ENCODE data around the gene RAPGEF2. TPM values are rescaled to one million over a fixed set of nuclear protein-coding genes. Genes with fewer than 3 reads are reported as not detected.

Gene RAPGEF2
- total and polyA plus RNA-seq, 2 experiments from 2014 or later, result 8.4 to 79.3 TPM

DNA sequence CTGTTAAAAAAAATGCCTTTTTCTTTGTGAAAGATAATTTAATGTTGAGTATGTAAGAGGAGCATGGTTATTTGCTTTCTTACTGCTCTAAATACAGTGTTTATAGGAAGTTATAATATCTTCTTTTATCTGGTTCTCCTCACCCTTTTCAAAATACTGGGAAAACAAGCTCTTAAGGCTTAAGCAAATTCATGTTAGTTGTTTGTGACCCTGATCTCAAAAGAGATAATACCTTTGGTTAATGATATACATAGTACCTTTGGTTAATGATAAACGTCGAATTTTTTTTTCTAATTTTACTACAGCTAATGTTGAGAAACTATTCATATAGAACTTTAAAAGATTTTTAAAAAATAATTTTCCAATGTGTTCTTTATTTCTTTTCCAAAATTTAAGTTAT, 180.1 kb downstream of the RAPGEF2 start:
- Histone ChIP-seq H3K36me3 (replicated peaks; ENCODE audit: insufficient read depth, low read depth) (no peaks in the 10 kb centered on the region), H3K4me3 (no peak overlapping the region), H3K9me3 (ENCODE audit: low read depth) (no peaks in the 10 kb centered on the region), H3K4me2 (peak overlapping the region; percentile 48), H2AFZ (no peak overlapping the region), H3K27ac (peak overlapping the region; percentile 46), H3K79me2 (peaks cover 26% of the 10 kb centered on the region), H3K4me1 (ENCODE audit: insufficient read depth) (peaks cover 29% of the 10 kb centered on the region), H3K27me3 (no peaks in the 10 kb centered on the region), H4K20me1 (ENCODE audit: insufficient read depth, poor library complexity, severe bottlenecking) (no peaks in the 10 kb centered on the region), H3K9me2 (replicated peaks; ENCODE audit: insufficient read depth) (no peaks in the 10 kb centered on the region)
- DNase-seq (ENCODE audit: low spot score), result no peak
- WGBS (ENCODE audit: low lambda C conversion rate, missing lambda C conversion rate), result 35% methylated on average over 2 of the region's 2 CpGs
- TF ChIP-seq, protein P1, sequence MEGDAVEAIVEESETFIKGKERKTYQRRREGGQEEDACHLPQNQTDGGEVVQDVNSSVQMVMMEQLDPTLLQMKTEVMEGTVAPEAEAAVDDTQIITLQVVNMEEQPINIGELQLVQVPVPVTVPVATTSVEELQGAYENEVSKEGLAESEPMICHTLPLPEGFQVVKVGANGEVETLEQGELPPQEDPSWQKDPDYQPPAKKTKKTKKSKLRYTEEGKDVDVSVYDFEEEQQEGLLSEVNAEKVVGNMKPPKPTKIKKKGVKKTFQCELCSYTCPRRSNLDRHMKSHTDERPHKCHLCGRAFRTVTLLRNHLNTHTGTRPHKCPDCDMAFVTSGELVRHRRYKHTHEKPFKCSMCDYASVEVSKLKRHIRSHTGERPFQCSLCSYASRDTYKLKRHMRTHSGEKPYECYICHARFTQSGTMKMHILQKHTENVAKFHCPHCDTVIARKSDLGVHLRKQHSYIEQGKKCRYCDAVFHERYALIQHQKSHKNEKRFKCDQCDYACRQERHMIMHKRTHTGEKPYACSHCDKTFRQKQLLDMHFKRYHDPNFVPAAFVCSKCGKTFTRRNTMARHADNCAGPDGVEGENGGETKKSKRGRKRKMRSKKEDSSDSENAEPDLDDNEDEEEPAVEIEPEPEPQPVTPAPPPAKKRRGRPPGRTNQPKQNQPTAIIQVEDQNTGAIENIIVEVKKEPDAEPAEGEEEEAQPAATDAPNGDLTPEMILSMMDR (IDR thresholded peaks at IDR 0.05; ENCODE audit: poor library complexity), result no peak
- TF ChIP-seq EZH2phosphoT487 (IDR thresholded peaks at IDR 0.05; ENCODE audit: low read depth, severe bottlenecking, unreplicated experiment) (no peak), EZH2 (IDR thresholded peaks at IDR 0.05; ENCODE audit: borderline replicate concordance) (no peak)

DNA sequence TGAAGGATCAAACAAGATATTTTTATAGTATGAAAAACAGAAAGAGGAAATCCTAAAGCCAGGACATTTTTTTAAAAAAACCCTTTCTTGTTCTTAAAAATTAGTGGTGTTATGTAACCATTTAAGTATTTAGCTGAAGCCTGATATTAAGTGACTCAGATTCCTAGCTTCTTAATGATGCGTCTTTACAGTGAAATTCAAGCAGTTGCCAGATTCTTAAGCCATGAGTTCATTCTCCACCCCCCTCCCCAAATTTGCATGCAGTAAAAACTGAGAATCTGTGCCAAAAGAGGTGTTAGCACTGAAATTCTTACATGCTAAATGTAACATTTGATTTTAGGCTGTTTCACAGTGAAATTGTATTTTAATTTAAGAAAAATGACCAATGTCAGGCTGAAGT, 180.8 kb downstream of the RAPGEF2 start:
- no peaks in the 10 kb centered on the region for H3K9me2 ChIP-seq (replicated peaks; ENCODE audit: insufficient read depth)
- TF ChIP-seq EZH2 (IDR thresholded peaks at IDR 0.05; ENCODE audit: borderline replicate concordance) (no peak), EZH2phosphoT487 (IDR thresholded peaks at IDR 0.05; ENCODE audit: low read depth, severe bottlenecking, unreplicated experiment) (no peak)
- TF ChIP-seq, protein P1 (IDR thresholded peaks at IDR 0.05; ENCODE audit: poor library complexity), result no peak
- H3K9me3 ChIP-seq (ENCODE audit: low read depth), result no peaks in the 10 kb centered on the region
- H4K20me1 ChIP-seq (ENCODE audit: insufficient read depth, poor library complexity, severe bottlenecking), result no peaks in the 10 kb centered on the region
- DNase-seq (ENCODE audit: low spot score), result no peak
- H2AFZ ChIP-seq, result no peak overlapping the region
- peak overlapping the region; percentile 64 for H3K27ac ChIP-seq
- no peaks in the 10 kb centered on the region for H3K27me3 ChIP-seq
- H3K36me3 ChIP-seq (replicated peaks; ENCODE audit: insufficient read depth, low read depth), result no peaks in the 10 kb centered on the region
- WGBS (ENCODE audit: low lambda C conversion rate, missing lambda C conversion rate), result 48% methylated on average over 1 of the region's 1 CpG
- peaks cover 29% of the 10 kb centered on the region for H3K4me1 ChIP-seq (ENCODE audit: insufficient read depth)
- no peak overlapping the region for H3K4me3 ChIP-seq
- peaks cover 27% of the 10 kb centered on the region for H3K79me2 ChIP-seq
- H3K4me2 ChIP-seq, result peak overlapping the region; percentile 48

DNA sequence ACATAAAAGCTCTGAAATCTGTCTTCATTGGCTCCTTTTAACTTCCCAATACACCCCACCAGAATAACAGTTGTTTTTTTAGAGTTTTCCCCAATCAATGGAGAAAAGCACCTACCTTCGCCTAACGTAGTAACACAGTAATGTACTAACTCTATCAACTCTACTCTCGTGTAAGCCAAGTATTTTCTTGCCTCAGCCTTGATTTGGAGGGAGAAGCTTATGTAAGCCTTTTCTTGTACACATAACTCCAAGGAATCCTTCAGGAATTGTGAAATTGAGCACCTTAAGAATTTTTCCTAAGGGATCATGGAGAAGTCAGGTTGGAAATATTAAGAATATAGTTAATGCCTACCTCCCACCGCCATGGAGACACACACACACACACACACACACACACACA, 181.2 kb downstream of the RAPGEF2 start:
- no peaks in the 10 kb centered on the region for H3K36me3 ChIP-seq (replicated peaks; ENCODE audit: insufficient read depth, low read depth)
- 66% methylated on average over 4 of the region's 4 CpGs for WGBS (ENCODE audit: low lambda C conversion rate, missing lambda C conversion rate)
- no peaks in the 10 kb centered on the region for H3K9me2 ChIP-seq (replicated peaks; ENCODE audit: insufficient read depth)
- H4K20me1 ChIP-seq (ENCODE audit: insufficient read depth, poor library complexity, severe bottlenecking), result no peaks in the 10 kb centered on the region
- H3K79me2 ChIP-seq, result peaks cover 28% of the 10 kb centered on the region
- H3K27ac ChIP-seq, result peak overlapping the region; percentile 64
- DNase-seq (ENCODE audit: low spot score), result no peak
- no peaks in the 10 kb centered on the region for H3K27me3 ChIP-seq
- no peak overlapping the region for H3K4me3 ChIP-seq
- H3K9me3 ChIP-seq (ENCODE audit: low read depth), result no peaks in the 10 kb centered on the region
- no peak overlapping the region for H2AFZ ChIP-seq
- peak overlapping the region; percentile 48 for H3K4me2 ChIP-seq
- H3K4me1 ChIP-seq (ENCODE audit: insufficient read depth), result peaks cover 29% of the 10 kb centered on the region
- TF ChIP-seq EZH2phosphoT487 (IDR thresholded peaks at IDR 0.05; ENCODE audit: low read depth, severe bottlenecking, unreplicated experiment) (no peak), EZH2 (IDR thresholded peaks at IDR 0.05; ENCODE audit: borderline replicate concordance) (no peak)
- TF ChIP-seq, protein P1 (IDR thresholded peaks at IDR 0.05; ENCODE audit: poor library complexity), result no peak

DNA sequence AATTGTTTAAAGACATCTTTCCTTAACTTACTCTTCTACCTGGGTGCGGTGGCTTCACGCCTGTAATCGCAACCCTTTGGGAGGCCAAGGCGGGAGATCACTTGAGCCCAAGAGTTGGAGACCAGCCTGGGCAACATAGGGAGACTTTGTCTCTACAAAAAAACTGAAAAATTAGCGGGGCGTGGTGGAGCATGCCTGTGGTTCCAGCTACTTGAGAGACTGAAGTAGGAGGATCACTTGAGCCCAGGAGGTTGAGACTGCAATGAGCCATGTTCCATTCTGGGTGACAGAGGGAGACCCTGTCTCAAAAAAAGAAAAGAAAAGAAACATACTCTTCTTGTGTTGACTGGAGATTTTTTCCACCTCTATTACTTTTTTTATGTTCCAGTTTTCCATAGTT, 181.9 kb downstream of the RAPGEF2 start:
- WGBS (ENCODE audit: low lambda C conversion rate, missing lambda C conversion rate), result 94% methylated on average over 6 of the region's 6 CpGs
- no peaks in the 10 kb centered on the region for H3K27me3 ChIP-seq
- no peak overlapping the region for H3K4me3 ChIP-seq
- H3K4me2 ChIP-seq, result no peak overlapping the region
- no peaks in the 10 kb centered on the region for H3K9me3 ChIP-seq (ENCODE audit: low read depth)
- H3K9me2 ChIP-seq (replicated peaks; ENCODE audit: insufficient read depth), result no peaks in the 10 kb centered on the region
- no peak for DNase-seq (ENCODE audit: low spot score)
- TF ChIP-seq EZH2 (IDR thresholded peaks at IDR 0.05; ENCODE audit: borderline replicate concordance), result no peak
- TF ChIP-seq EZH2phosphoT487 (IDR thresholded peaks at IDR 0.05; ENCODE audit: low read depth, severe bottlenecking, unreplicated experiment), result no peak
- TF ChIP-seq, protein P1 (IDR thresholded peaks at IDR 0.05; ENCODE audit: poor library complexity), result no peak
- no peak overlapping the region for H3K27ac ChIP-seq
- H4K20me1 ChIP-seq (ENCODE audit: insufficient read depth, poor library complexity, severe bottlenecking), result no peaks in the 10 kb centered on the region
- no peaks in the 10 kb centered on the region for H3K36me3 ChIP-seq (replicated peaks; ENCODE audit: insufficient read depth, low read depth)
- H2AFZ ChIP-seq, result no peak overlapping the region
- H3K4me1 ChIP-seq (ENCODE audit: insufficient read depth), result peaks cover 28% of the 10 kb centered on the region
- peaks cover 27% of the 10 kb centered on the region for H3K79me2 ChIP-seq

Data from hepatocyte (in vitro differentiated cells).